ENCODE data around the gene MAB21L1.
A peak's percentile ranks its signal among the peaks of the same experiment; 100 is the strongest.

Gene MAB21L1

DNA sequence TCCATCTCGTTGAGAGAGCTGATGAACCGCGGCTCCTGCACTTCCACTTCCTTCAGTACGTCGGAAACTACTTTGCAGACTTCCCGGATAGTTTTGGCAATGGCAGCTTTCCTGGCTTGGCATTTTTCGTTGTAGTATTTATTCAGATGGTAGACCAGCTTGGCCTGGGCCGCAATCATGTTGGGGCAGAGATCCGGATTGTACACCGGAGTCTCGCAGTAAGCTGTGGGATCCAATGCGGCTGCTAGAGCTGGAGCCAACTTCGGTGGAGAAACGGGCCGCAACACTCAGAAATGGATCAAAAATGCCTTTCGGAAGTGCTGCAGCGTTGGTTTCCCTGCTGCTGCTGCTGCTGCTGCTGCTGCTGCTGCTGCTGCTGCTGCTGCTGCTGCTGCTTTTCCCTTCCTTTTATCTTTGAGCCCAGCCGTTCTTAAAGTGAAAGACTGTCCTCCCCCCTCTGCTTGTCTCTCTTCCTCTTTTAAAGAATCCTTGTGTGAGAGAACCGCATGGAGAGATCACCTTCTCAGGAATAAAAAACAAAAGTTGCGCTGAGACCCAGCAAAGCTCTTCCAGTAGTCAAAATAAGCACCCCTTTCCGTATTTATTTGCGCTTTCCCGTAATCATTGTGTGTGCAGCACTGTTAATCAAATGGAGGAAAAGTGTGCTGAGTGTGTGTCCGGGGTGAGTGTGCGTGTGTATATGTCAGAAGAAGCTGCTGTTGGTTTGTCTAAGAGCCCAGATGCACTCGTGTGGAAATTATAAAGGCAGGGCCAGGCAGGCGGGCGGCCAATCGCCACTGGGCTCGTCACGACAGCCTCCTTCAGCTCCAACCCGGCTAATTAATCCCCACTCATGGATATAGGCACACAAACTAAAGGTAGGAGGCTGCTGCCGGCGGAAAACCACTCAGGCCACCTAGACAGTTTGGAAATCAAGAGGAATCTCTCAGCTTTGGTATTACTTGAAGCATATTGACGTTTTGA is at the start of gene MAB21L1:
MAB21L1 (minus strand) TSS at position 730 of the 984 bp plus-strand sequence; CDS start at position 179, 551 bp downstream.
- H3K4me3 ChIP-seq (ENCODE audit: low read depth in 1 of 5, low read length in 5 of 5): peak within 1 kb of the TSS; percentile 92 to 99 (median 96)
- H3K9ac ChIP-seq (ENCODE audit: low read length in 5 of 5): peak within 1 kb of the TSS; percentile 68 to 93 (median 79)
- peaks cover 0 to 36% (median 29%) of the 10 kb centered on the region in 5 donors for H3K4me1 ChIP-seq (ENCODE audit: control insufficient read depth in 5 of 5, insufficient read depth in 5 of 5, low read length in 5 of 5)
- H3K27ac ChIP-seq (ENCODE audit: low read depth, low read length): peak within 1 kb of the TSS; percentile 90
- H3K9me3 ChIP-seq (ENCODE audit: control insufficient read depth in 5 of 5, low read length in 5 of 5): no peaks in the 10 kb centered on the region
- peaks cover 0 to 2% (median 0%) of the 10 kb centered on the region in 5 donors for H3K27me3 ChIP-seq (ENCODE audit: control insufficient read depth in 5 of 5, insufficient read depth in 4 of 5, low read length in 5 of 5)
- no peaks in the 10 kb centered on the region for H3K36me3 ChIP-seq (ENCODE audit: control insufficient read depth in 5 of 5, insufficient read depth in 5 of 5, low read length in 5 of 5)

GRCh38 chr13:35524171-35524570 is 47.7 kb upstream of the MAB21L1 start:
- no peaks in the 10 kb centered on the region for H3K27me3 ChIP-seq (ENCODE audit: control insufficient read depth in 5 of 5, insufficient read depth in 4 of 5, low read length in 5 of 5)
- no peak overlapping the region for H3K27ac ChIP-seq (ENCODE audit: low read depth, low read length)
- no peaks in the 10 kb centered on the region for H3K4me1 ChIP-seq (ENCODE audit: control insufficient read depth in 5 of 5, insufficient read depth in 5 of 5, low read length in 5 of 5)
- H3K9me3 ChIP-seq (ENCODE audit: control insufficient read depth in 5 of 5, low read length in 5 of 5): no peaks in the 10 kb centered on the region
- no peaks in the 10 kb centered on the region for H3K36me3 ChIP-seq (ENCODE audit: control insufficient read depth in 5 of 5, insufficient read depth in 5 of 5, low read length in 5 of 5)
- no peak overlapping the region for H3K9ac ChIP-seq (ENCODE audit: low read length in 5 of 5)
- no peak overlapping the region for H3K4me3 ChIP-seq (ENCODE audit: low read depth in 1 of 5, low read length in 5 of 5)

- no peaks in the 10 kb centered on the region for H3K27me3 ChIP-seq (ENCODE audit: control insufficient read depth in 5 of 5, insufficient read depth in 4 of 5, low read length in 5 of 5)
- no peak overlapping the region for H3K9ac ChIP-seq (ENCODE audit: low read length in 5 of 5)
- no peaks in the 10 kb centered on the region for H3K36me3 ChIP-seq (ENCODE audit: control insufficient read depth in 5 of 5, insufficient read depth in 5 of 5, low read length in 5 of 5)
- no peaks in the 10 kb centered on the region for H3K4me1 ChIP-seq (ENCODE audit: control insufficient read depth in 5 of 5, insufficient read depth in 5 of 5, low read length in 5 of 5)
- no peaks in the 10 kb centered on the region for H3K9me3 ChIP-seq (ENCODE audit: control insufficient read depth in 5 of 5, low read length in 5 of 5)
- no peak overlapping the region for H3K27ac ChIP-seq (ENCODE audit: low read depth, low read length)
- H3K4me3 ChIP-seq (ENCODE audit: low read depth in 1 of 5, low read length in 5 of 5): no peak overlapping the region
These were observed 42.0 kb upstream of the MAB21L1 start for GRCh38 chr13:35518337-35518946.

DNA sequence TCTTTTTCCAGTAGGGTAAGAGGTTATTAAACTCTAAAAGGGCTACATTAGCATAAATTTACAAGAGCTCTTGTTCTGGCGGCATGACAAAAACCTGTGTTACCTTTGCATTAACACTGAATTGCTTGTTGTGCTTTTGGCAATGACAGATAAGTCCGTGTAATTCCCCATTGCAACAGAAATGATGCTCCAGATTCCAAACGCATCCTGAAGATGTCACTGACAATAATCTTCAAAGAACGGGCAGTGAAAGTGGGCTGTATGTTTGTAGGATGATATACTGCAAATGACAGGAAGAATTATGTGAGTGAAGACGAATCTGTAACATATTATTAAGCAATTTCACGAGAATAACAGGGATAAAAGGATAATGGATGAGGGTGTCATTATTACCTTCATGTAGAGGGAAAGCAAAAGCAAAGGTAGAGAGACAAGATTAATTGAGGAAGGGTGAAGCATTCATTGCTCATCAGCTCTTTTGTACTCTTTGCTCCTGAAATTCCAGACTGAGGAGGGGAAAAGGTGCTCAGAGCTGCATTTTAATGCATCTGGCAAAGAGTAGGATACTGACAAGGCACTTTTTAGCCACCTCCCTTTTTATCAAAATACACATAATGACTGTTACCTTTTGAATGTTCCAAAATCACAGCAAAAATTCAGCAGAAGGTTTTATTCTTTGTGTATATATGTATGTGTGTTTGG is 38.5 kb upstream of the MAB21L1 start:
- Histone ChIP-seq H3K4me3 (ENCODE audit: low read depth in 1 of 5, low read length in 5 of 5) (no peak overlapping the region), H3K27ac (ENCODE audit: low read depth, low read length) (no peak overlapping the region), H3K4me1 (ENCODE audit: control insufficient read depth in 5 of 5, insufficient read depth in 5 of 5, low read length in 5 of 5) (peaks cover 0 to 3% (median 0%) of the 10 kb centered on the region in 5 donors), H3K27me3 (ENCODE audit: control insufficient read depth in 5 of 5, insufficient read depth in 4 of 5, low read length in 5 of 5) (no peaks in the 10 kb centered on the region), H3K9me3 (ENCODE audit: control insufficient read depth in 5 of 5, low read length in 5 of 5) (no peaks in the 10 kb centered on the region), H3K9ac (ENCODE audit: low read length in 5 of 5) (no peak overlapping the region), H3K36me3 (ENCODE audit: control insufficient read depth in 5 of 5, insufficient read depth in 5 of 5, low read length in 5 of 5) (no peaks in the 10 kb centered on the region)

GRCh38 chr13:35514061-35514477 is 37.6 kb upstream of the MAB21L1 start:
- H3K9me3 ChIP-seq (ENCODE audit: control insufficient read depth in 5 of 5, low read length in 5 of 5): no peaks in the 10 kb centered on the region
- H3K9ac ChIP-seq (ENCODE audit: low read length in 5 of 5): no peak overlapping the region
- no peak overlapping the region for H3K4me3 ChIP-seq (ENCODE audit: low read depth in 1 of 5, low read length in 5 of 5)
- no peaks in the 10 kb centered on the region for H3K27me3 ChIP-seq (ENCODE audit: control insufficient read depth in 5 of 5, insufficient read depth in 4 of 5, low read length in 5 of 5)
- H3K27ac ChIP-seq (ENCODE audit: low read depth, low read length): no peak overlapping the region
- H3K36me3 ChIP-seq (ENCODE audit: control insufficient read depth in 5 of 5, insufficient read depth in 5 of 5, low read length in 5 of 5): no peaks in the 10 kb centered on the region
- peaks cover 0 to 3% (median 0%) of the 10 kb centered on the region in 5 donors for H3K4me1 ChIP-seq (ENCODE audit: control insufficient read depth in 5 of 5, insufficient read depth in 5 of 5, low read length in 5 of 5)

DNA sequence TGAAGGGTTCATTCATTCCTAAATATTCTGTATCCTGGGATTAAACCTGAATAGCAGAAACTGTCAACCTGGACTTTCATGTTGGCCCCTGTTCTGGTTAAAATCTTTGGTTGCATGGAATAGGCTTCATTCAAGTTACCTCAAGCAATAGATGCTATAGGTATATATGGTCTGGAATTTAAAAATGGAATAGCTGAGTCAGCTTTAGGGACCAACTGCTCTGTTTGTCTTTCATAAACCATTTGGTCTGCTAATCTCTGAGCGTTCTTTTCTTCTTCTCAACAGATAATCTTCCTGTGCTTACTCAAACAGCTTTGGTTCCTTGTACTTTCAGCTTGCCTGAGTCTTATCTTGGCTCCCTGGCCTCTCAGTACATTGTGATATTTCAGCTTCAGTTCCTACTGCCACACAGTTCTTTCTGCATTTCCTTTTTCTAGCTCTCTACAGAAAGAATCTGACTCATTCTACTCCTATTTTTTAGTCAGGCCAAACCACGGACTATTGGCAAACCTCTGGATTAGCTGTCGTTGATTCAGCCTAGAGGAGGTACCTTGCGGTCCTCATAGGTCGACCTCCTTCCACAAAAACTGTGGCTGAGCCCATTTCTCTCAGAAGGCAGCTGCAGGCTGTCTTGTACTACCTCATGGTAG is 35.9 kb upstream of the MAB21L1 start:
- Histone ChIP-seq H3K4me3 (ENCODE audit: low read depth in 1 of 5, low read length in 5 of 5) (no peak overlapping the region), H3K9ac (ENCODE audit: low read length in 5 of 5) (no peak overlapping the region), H3K36me3 (ENCODE audit: control insufficient read depth in 5 of 5, insufficient read depth in 5 of 5, low read length in 5 of 5) (no peaks in the 10 kb centered on the region), H3K27me3 (ENCODE audit: control insufficient read depth in 5 of 5, insufficient read depth in 4 of 5, low read length in 5 of 5) (no peaks in the 10 kb centered on the region), H3K27ac (ENCODE audit: low read depth, low read length) (no peak overlapping the region), H3K4me1 (ENCODE audit: control insufficient read depth in 5 of 5, insufficient read depth in 5 of 5, low read length in 5 of 5) (peaks cover 0 to 3% (median 0%) of the 10 kb centered on the region in 5 donors), H3K9me3 (ENCODE audit: control insufficient read depth in 5 of 5, low read length in 5 of 5) (no peaks in the 10 kb centered on the region)

DNA sequence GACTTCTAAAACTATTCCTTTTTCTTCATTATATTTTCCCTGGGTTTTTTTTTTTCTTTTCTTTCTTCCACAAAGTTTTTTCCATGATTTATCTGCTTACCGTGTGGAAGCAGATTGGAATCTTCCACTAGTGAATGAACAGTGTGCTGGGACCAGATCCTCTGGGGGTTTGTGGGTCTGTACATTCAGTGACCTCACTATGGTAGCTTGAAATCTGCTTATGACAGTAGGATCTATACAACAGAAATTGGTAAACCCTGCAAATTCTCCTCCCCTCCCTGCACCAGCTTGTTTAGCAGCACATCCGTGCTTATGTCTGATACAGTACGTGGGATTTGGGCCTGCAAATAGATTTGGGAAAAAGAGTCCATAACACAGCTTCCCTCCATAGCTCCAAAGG is 26.0 kb upstream of the MAB21L1 start:
- no peaks in the 10 kb centered on the region for H3K36me3 ChIP-seq (ENCODE audit: control insufficient read depth in 5 of 5, insufficient read depth in 5 of 5, low read length in 5 of 5)
- H3K9me3 ChIP-seq (ENCODE audit: control insufficient read depth in 5 of 5, low read length in 5 of 5): no peaks in the 10 kb centered on the region
- no peaks in the 10 kb centered on the region for H3K27me3 ChIP-seq (ENCODE audit: control insufficient read depth in 5 of 5, insufficient read depth in 4 of 5, low read length in 5 of 5)
- H3K4me1 ChIP-seq (ENCODE audit: control insufficient read depth in 5 of 5, insufficient read depth in 5 of 5, low read length in 5 of 5): no peaks in the 10 kb centered on the region
- no peak overlapping the region for H3K9ac ChIP-seq (ENCODE audit: low read length in 5 of 5)
- no peak overlapping the region for H3K4me3 ChIP-seq (ENCODE audit: low read depth in 1 of 5, low read length in 5 of 5)
- H3K27ac ChIP-seq (ENCODE audit: low read depth, low read length): no peak overlapping the region

- no peaks in the 10 kb centered on the region for H3K36me3 ChIP-seq (ENCODE audit: control insufficient read depth in 5 of 5, insufficient read depth in 5 of 5, low read length in 5 of 5)
- no peak overlapping the region for H3K4me3 ChIP-seq (ENCODE audit: low read depth in 1 of 5, low read length in 5 of 5)
- H3K9me3 ChIP-seq (ENCODE audit: control insufficient read depth in 5 of 5, low read length in 5 of 5): no peaks in the 10 kb centered on the region
- no peaks in the 10 kb centered on the region for H3K4me1 ChIP-seq (ENCODE audit: control insufficient read depth in 5 of 5, insufficient read depth in 5 of 5, low read length in 5 of 5)
- H3K27ac ChIP-seq (ENCODE audit: low read depth, low read length): no peak overlapping the region
- no peak overlapping the region for H3K9ac ChIP-seq (ENCODE audit: low read length in 5 of 5)
- H3K27me3 ChIP-seq (ENCODE audit: control insufficient read depth in 5 of 5, insufficient read depth in 4 of 5, low read length in 5 of 5): no peaks in the 10 kb centered on the region
These were observed 25.3 kb upstream of the MAB21L1 start for GRCh38 chr13:35501661-35502235.

DNA sequence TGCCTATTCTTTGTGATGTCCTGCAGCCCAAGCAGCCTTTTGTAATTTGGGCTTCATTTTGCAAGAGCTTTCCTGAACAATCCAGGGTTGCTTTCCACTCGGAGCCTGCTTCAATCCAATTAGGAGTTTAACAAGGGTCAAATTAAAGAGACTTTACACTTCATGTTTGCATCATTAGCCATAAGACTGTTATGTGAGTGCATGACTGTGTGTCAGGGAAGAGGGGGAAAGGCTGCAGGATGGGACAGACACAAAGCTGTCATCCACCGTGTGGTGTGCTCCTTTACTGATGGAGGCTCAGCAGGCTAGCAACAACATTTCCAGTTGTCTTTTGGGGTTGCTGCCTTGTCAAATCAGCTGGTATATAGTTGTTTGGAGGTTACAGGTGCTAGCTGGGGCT is 23.7 kb upstream of the MAB21L1 start:
- Histone ChIP-seq H3K27ac (ENCODE audit: low read depth, low read length) (no peak overlapping the region), H3K4me3 (ENCODE audit: low read depth in 1 of 5, low read length in 5 of 5) (no peak overlapping the region), H3K27me3 (ENCODE audit: control insufficient read depth in 5 of 5, insufficient read depth in 4 of 5, low read length in 5 of 5) (no peaks in the 10 kb centered on the region), H3K4me1 (ENCODE audit: control insufficient read depth in 5 of 5, insufficient read depth in 5 of 5, low read length in 5 of 5) (no peaks in the 10 kb centered on the region), H3K9ac (ENCODE audit: low read length in 5 of 5) (no peak overlapping the region), H3K36me3 (ENCODE audit: control insufficient read depth in 5 of 5, insufficient read depth in 5 of 5, low read length in 5 of 5) (no peaks in the 10 kb centered on the region), H3K9me3 (ENCODE audit: control insufficient read depth in 5 of 5, low read length in 5 of 5) (peaks cover 0 to 3% (median 0%) of the 10 kb centered on the region in 5 donors)

Data from subcutaneous abdominal adipose tissue (tissue), 5 donors.